Amygdala (tissue), 56 donors: Measurements from ENCODE around the gene P3H2.
"Not testable (repeated sequence)": the region's sequence is repeated elsewhere in the genome, so short reads cannot be mapped to it uniquely, and the experiment has no call there.

Experiments used
- DNase-seq, 56 donors: peaks; one replicate each; lab custom pipeline; 2025; lab: John Stamatoyannopoulos, UW

Gene P3H2

DNA sequence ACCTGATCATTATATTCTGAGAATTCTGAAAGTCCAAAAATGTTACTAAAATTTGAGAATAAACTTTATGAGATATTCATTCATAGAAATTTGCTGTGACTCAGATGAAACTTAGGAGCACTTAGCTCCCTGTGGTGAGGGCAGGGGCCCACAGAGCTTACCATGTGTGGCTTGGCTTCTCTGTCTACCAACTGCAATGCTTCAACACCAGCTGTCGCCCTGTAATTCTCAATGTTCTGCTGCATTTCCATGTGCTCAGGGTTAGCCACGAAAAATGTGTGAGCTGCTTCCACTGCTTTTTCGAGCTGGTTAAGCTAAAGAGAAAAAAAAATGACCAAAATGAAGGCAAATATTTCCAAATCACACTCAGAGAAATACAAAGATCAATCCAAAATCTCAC lies 125.6 kb downstream of the P3H2 start:
- DNase-seq: no peak

DNA sequence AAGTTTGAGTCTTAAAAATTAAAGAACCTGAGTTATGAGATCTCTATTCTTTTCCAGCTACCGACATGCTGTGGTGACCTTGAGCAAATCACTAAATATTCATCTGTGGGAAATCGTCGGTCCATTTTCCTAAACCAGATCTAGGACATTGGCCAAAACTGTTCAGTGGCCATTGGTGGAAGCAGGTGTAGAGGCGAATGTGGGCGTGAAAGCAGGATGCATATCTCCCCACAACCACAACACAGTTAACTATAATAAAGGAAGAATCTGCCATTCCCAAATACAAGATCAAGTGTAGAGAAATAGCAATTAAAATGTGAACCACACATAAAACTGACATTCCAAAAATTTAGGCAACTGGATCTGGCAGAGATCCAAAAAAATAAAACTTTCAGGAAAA lies 129.9 kb downstream of the P3H2 start:
- no peak for DNase-seq

DNA sequence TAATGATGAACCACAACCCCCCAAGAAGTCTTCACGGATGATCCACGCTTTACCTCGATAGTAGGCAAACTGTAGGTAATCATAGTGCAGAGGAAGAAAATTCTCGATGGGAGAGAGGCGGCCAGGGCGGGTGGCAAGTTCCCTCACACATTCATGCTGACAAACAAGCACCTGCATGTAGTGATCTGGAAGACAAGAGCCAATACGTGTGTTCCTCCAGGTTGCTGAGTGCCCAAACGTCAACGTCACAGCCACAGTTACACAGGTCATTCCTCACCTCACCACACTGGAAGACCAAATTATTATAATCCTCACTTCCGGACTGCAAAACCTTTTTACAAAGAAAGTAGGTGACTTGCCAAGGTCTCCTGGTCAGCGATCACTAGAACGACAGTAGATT lies 131.8 kb downstream of the P3H2 start:
- no peak for DNase-seq

DNA sequence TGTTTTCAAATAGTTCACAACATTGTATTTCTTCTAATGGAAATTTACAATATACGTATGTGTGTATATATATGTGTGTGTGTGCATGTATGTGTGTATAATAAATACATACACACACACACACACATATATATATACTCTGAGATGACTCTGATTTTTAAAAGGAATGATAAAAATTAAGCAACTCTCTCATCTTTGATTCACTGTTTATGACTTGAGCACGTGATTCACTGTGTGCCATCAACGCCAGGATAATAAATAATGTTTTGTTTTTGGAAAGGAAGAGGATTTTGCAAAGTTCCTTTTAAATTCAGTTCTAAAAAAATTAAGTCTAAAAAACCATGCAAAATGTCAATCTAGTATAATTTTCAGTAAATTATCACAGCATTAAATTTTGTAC lies 132.4 kb downstream of the P3H2 start:
- DNase-seq: no peak

DNA sequence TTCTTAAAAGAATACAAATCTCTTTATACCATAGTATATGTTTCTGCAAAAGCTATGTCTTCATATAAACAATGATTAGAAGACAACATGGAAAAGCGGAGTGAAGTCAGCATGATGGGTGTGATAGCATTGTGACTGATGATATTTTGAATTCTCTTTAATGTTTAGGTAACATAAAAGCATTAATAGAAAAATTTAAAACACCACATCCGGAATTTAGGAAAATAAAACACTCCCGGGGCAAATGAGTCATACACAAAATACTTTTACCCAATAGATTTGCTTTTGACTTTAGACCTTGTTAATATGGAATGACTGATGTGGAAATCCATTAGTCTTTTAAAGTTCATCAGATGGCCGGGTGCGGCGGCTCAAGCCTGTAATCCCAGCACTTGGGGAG lies 134.7 kb downstream of the P3H2 start:
- DNase-seq: no peak

DNA sequence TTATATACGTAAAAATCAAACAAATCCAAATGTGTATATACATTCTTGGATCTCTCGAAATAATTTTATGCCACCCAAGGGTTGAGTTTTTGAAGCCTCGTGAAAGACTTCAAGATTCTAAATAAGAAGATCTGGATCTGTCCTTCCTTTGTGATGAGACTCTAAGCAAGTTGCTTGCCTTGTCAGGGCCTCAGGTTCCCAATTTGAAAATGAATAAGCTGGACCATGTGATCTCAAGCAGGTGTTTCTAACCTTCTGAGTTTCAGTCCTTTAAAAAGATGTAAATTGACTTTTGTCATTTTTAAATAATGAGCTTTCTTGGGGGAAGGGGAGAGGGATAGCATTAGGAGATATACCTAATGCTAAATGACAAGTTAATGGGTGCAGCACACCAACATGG lies 137.1 kb downstream of the P3H2 start:
- DNase-seq: no peak

DNA sequence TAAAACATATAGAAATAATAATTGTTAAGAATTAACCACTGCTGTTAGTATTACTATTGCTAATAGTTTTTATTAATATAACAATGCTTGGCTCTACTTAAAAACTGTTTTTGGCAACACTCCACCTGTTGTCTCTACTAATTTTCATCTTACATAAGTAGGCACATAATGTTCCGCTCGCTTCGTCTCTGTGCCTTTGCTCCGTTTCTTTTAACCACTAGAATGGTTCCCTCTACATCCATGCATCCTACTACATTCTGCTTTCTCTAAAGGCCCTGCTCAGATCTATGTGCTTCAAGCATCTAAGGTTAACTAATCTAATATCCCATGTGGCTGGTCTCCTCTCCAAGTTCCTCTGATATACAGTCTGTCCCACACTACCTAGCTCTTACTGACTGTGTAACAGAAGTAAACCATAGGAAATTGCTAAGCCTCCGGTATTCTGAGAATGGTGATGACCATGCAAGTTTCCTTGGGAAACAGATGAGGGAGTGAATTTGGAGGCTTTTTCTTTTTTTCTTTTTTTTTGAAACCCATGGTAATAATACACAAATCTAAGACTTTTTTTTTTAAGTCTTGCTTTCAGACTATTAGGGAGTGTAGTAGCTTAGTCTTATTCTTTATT lies 138.3 kb downstream of the P3H2 start:
- DNase-seq: no peak

DNA sequence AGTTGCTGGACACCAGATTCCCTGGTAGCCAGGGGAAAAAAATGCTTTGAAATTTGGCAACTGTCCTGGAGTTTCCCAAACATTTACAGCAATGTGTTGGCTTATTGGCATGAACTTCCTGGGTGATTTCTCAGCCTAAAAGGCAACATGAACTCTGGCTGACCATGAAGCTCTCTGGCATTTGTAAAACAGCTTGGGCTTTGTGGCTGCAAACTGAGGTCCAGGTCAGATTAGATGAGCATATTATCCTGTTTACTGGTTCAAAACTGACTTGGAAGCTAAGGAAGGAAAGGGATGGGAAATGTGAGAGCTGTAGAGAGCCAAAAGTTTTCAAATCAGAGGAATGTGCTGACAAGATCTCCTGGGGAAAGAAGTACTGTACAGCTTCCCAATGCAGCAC lies 139.0 kb downstream of the P3H2 start:
- DNase-seq: no peak

DNA sequence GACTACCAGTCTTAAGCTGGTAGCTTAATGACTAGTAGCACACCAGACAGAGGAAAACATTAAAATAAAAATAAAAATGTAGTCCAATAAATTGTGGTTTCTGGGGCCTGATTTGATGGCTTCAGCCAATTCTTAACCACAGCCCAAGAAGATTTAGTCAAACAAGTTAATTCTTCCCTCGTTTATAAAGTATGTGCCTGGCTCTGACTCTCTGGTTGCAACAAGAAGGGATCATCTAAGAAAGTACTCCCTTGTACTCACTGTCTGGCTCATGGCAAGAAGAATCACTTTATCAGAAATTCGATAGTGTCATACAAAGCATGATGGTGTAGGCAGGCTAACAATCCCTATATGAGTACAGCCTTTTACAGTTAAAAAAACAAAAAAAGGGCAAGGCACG lies 141.9 kb downstream of the P3H2 start:
- DNase-seq: no peak

DNA sequence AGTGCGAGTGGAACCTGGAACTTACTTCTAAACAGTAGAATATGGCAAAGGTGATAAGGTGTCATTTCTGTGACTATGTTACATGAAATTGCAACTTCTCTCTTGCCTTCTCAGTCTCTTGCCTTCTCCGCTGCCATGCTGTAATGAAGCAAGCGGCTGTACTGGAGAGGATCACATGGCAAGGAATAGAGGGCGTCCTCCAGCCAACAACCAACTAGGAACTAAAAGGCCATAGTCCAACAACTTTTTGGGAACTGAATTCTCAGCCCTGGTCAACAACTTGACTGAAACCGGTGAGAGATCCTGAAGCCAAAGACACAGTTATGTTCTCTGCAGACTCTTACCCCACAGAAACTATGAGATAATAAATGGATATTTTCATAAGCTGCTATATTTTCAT lies 143.5 kb downstream of the P3H2 start:
- no peak for DNase-seq

DNA sequence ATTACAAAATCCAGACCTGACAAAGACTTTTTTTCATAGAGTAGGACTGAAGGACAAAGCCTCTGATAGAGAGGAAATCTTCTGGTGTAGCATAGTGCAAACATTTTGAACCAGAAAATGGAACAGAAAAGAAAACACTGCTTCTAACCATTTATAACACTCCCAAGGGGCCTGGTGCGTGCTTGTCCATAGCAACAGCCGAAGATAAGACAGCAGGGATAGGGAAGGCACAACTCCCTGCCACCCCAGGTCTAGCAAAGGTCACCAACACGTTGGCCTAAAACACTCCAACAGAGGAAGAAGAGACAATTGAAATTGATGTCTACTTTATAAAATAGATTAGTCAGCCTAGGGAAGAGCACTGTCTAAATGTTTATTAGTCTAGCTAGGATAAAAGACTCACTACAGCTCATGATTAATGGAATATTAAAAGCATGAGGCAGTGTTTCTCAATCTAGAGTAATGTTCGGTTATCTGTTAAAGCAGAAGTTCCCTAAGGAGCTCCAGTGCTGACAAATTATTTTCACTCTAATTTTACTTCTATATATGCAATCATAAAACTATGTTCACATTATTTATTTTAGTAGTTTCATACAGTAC lies 145.2 kb downstream of the P3H2 start:
- DNase-seq: no peak

DNA sequence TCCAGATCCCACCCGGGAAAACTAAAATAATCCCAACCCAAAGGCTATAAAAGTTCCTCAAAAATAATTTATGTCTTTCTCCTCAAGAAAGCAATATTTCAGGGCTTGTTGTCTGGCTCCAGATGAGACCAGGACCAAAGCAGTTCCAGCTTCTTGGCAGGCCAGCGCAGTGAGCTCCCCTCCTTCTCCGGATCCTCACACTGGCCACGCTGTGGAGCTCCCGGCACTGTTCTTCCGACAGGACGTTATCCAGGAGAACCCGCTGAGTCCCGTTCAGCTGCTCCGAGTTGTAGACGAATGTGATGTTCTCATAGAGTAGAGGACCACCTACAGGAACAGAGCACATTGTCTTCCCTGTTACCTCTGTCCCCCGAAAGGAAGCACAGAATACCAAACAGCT lies 146.3 kb downstream of the P3H2 start:
- DNase-seq: no peak

DNA sequence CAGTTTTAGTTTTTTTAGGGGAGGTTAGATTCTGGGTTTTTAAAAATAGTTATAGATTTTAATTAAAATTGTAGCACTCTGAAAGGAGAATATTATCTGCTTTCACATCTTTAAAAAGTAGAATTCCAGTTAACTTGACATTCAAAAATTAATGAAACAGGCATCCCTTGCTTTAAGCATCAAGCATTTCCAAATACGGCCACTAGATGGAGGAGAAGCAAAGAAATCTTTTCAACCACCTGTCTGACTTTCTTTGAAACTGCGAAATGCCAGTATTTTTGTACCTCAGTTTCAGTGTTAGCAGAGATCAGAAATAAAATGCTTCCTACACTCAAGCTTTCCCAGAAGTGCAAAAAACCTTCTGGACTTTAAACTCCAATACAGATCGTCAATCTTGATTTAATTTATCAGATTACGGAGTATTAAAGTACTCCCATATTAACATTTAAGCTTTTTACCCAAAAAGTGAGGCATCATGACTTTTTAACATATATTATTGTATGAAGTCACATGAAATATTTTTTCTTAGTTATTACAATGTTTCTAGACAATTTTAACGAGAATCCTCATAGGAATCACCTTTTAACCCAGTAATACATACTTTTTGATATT lies 153.3 kb downstream of the P3H2 start:
- DNase-seq: peak in 3 of 56 donors; percentile 8 to 26 (median 20)

DNA sequence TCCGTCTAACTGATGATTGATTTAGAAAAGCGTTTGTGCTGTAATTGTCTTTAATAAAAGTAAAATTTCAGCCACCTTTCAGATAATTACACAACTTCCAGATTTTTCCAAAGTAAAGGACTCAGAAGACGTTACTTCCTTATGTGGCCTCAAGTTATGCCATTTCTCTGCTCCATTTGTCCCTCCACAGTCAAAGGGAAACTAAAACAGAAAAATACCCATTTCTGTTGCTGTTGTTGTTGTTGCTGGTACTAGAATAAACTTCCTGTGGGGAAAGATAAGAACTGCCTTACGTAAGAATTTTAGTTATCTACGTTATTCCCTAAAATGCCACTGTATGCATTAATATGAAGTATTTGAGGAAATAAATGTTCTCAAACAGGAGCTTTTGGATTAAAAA lies 153.9 kb downstream of the P3H2 start:
- no peak for DNase-seq

DNA sequence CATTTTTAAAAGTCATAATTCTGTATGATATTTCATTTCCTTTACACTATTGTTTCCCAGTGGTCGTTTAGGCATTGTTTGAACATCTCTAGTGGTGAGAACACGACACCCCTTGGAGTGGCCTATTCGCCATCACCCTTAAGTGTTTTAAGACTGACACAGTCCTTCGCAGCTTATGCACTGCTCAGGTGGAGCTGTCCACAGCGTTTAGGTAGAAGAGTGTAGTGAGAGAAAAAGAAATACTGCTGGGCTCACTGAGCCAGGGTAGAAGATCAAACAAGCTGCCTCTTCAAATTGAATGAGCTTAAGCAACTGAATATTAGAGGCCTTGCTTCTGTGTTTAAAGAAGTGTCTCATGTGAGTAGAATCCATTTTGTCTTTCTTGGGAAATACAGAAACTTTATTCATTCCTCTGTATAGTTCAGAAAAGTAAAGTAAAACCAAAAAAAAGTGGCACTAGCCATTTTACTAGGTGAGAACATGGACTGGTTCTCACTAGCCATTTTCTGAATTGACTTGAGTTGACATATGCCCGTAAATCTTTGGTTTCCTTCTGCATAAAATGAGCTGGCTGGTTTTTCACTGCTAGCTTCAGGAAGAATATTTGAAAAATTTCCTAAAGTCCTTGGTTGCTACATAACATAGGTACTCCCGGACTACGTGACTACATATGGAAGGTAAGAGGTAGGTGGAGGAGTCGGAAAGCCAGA lies 155.9 kb downstream of the P3H2 start:
- DNase-seq: no peak

DNA sequence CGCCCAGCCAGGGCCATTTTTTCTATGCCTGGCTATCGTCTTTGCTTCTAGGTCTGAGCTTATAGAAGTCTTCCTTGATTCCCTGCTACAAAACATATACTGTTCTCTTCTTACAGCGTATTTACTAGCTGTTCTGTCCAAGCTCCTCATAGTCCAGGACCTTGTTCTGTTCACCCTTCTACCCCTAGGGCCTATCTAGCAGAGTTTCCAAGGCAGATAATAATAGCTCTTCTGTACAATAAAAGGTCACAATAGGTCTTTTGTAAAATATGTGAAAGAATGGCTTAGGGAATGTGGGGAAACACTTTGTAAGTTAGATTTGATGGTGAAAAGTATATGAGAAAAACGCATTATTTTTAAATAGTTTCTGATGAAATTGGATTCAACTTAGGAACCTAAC lies 158.2 kb downstream of the P3H2 start:
- DNase-seq: no peak

DNA sequence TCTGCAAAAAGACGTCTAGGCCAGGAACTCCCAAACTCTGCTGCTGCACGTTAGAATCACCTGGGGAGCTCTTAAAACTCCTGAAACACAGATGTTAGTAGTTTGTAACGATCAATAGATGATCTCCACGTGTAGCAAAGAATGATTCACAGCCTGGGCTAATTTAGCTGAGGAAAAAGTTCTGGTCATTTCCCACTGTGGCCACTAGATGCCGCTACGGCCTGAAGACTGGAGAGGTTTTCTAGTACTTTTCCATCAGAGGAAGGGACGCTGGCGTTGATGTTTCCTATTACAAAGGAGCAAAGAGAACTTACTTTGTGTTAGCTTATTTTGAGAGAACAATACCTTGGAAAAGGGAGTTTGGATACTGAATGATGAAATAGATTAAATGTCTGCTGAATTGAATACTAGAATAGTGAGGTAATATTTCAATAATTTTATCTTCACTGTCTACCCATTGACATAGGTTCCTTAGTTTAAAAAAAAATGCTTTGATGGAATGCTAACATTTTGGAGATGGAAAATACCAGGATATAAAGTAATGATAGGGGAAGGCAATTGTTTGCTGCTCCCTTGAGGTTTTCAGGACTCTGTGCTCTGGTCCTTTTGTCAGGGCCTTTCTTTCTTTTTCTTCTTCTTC lies 159.1 kb downstream of the P3H2 start:
- peak in 53 of 56 donors; percentile 3 to 90 (median 52) for DNase-seq

DNA sequence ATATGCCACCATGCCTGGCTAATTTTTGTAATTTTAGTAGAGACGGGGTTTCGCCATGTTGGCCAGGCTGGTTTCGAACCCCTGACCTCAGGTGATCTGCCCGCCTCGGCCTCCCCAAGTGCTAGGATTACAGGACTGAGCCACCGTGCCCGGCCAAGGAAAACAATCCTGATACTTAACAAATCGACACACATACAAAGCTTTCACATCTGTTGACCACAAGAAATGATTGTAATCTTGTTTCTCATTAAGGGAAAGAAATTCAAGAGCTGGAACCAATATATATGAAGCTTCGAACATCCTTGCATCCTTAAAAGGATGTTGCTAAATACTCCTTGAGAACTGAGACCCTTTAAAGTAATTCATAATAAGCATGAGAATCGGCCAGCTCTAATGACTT lies 159.6 kb downstream of the P3H2 start:
- not testable (repeated sequence) for DNase-seq

DNA sequence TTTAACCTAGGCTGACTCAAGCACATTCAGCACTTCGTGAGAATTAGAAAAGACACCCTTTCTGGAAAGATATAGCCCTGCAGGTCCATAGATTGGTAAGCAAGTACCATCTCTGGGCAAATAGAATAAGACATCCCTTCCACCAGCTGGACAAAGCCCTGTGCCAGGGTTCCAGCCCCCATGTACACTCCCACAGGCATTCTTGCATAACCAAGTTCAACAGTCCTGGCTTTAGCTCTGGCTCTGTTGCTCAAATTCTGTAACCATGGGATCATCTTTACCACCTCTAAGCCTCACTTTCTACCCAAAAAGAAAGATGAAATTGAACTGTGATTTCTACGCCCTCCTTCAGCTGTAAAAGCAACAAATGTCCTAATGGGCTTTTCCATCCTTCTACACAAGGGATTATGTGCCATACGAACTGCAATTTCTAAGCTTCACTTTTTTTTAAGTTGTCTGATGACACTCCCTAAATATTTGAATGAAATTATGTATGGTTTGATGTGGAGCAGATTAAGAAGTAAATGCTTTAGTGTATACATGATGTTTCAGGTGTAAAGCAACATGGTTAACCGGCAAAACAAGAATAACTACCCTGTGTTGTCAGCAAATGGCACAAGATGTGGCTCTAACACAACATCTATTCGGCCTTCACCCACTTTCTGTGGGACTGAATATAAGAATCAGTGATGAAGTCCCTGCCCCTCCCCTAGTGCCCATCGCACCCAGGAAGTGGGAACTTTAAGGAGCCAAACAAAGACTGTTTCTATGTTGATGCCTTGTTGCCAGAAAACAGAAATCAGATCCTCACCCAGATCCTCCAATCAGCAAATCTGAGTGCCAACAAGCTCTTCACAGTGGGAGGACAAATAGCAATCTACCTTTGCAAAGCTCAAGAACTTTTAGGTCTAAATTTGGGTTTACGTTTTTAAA lies 165.7 kb downstream of the P3H2 start:
- no peak for DNase-seq

DNA sequence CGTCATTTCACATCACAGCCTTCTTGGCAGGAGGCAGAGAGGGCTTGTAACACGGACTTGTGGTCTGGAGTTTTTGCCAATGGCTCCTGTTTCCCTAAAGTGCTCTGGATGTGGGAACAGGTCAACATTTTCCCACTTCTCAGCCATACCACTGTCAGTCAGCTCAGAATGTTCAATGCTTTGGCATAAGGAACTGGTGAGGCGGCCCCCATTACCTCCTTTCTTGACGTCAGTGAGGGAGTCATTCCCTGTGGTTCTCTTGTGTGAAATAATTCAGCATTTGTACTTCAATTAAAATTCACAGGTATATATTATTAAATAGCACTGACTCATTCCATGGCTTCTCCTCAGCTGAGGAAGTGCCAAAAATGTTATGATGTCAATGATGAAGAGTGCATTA lies 167.1 kb downstream of the P3H2 start:
- DNase-seq: peak in 1 of 56 donors; percentile 8
